Stimulated activated naive CD8-positive, alpha-beta T cell treated with anti-CD3 and anti-CD28 coated beads, Interleukin-15, Interleukin-2, amounts not matched to agents 100 ng/mL and 50 ng/mL, for 24 hours (primary cell): ENCODE results near the gene GSTO2.
A peak's percentile ranks its signal among the peaks of the same experiment; 100 is the strongest.

Source experiments
- H3K27ac Mint-ChIP-seq: one replicate; pipeline ENCODE4 v1.8.0; 2021; ENCODE audit warnings: mild to moderate bottlenecking, mixed read lengths
- H3K27me3 Mint-ChIP-seq: one replicate; pipeline ENCODE4 v1.8.0; 2021; ENCODE audit warnings: mixed read lengths
- H3K36me3 Mint-ChIP-seq: one replicate; pipeline ENCODE4 v1.8.0; 2021; ENCODE audit warnings: low read depth, mixed read lengths
- H3K4me1 Mint-ChIP-seq: one replicate; pipeline ENCODE4 v1.8.0; 2021; ENCODE audit warnings: low read depth, mixed read lengths
- H3K4me3 Mint-ChIP-seq: one replicate; pipeline ENCODE4 v1.8.0; 2021; ENCODE audit warnings: mild to moderate bottlenecking, mixed read lengths
- H3K9me3 Mint-ChIP-seq: one replicate; pipeline ENCODE4 v1.8.0; 2021; ENCODE audit warnings: mixed read lengths

The GSTO2 gene

DNA sequence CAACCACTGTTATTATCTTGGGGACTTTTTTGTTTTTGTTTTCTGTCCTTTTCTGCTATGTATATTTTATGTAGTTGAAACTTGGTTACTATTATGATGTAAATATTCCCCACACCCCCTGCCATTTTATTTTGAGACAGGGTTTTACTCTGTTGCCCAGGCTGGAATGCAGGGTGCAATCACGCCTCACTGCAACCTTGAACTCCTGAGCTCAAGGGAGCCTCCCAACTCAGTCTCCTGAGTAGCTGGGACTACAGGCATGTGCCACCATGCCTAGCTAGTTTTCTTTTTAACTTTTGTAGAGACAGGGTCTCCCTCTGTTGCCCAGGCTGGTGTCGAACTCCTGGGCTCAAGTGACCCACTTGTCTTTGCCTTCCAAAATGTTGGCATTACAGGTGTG, 18.0 kb downstream of the GSTO2 start:
- Mint-ChIP-seq H3K4me3 (no peak overlapping the region), H3K36me3 (no peaks in the 10 kb centered on the region), H3K9me3 (no peaks in the 10 kb centered on the region), H3K4me1 (peaks cover 6% of the 10 kb centered on the region), H3K27ac (no peak overlapping the region), H3K27me3 (peaks cover 18% of the 10 kb centered on the region)

DNA sequence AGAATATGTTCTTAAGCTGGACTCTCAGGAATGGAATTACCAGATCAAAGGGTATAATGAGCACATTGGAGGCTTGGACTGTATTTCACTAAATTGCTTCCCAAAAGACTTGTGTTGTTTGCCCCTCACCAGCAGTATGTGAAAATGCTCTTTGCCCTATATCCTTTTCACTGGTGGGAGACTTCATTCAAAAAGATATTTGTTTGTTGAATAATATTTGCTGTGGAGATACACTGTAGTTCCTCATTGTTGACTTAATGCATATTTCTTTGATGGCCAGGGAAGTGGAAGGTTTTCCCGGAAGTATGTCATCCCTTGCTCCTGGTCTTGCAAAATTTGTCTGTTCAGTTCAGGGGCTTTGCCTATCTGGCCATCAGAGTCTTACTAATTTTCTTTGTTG, 19.4 kb downstream of the GSTO2 start:
- Mint-ChIP-seq H3K9me3 (no peaks in the 10 kb centered on the region), H3K27me3 (peaks cover 18% of the 10 kb centered on the region), H3K4me1 (peaks cover 14% of the 10 kb centered on the region), H3K36me3 (no peaks in the 10 kb centered on the region), H3K4me3 (no peak overlapping the region), H3K27ac (no peak overlapping the region)

DNA sequence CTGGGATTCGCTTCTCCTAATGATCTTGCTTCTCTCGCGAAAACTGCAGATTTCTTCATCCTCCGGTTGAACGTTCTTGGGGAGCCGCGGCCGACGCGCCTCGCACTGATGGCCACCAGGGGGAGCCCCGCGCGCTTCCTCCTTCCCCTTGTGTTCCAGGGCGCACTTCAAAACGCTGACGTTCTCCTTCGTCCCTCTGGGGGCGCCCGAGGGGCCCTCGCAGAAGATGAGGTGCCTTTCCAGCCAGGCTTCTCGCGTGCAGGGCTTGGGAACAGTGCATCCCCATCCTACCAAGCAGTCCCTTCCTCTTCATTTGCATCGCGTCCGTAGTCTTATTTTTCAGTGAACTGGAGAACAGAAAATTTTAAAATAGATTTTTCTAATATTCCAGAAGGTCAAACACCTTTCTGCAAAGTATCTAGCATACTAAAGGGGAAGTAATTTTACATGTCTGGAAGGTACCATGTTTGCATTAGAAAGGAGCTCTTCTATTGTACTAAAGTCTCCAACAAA, 22.5 kb downstream of the GSTO2 start:
- Mint-ChIP-seq H3K9me3 (no peaks in the 10 kb centered on the region), H3K4me1 (peaks cover 14% of the 10 kb centered on the region), H3K4me3 (no peak overlapping the region), H3K27ac (peak overlapping the region; percentile 67), H3K36me3 (no peaks in the 10 kb centered on the region), H3K27me3 (peaks cover 20% of the 10 kb centered on the region)

DNA sequence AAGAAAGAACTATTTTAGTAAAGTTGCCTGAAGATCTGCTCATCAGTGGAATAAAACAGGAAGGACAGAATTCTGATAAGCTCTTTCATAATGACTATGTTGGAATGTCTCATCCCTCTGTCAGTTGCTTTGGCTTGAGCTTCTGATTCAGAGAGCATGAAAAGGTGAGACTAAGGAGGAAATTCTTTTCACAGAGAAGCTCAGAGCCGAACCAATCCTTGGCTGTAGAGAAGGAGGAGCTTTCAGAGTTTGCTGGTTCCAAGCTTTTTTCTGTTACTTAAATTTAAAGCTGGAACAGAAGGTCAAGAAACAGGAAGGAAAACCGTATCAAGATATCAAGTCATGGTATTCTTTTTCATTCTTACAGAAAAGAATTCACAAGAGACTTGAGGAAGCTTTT, 24.0 kb downstream of the GSTO2 start:
- no peak overlapping the region for H3K4me3 Mint-ChIP-seq
- H3K27me3 Mint-ChIP-seq = peaks cover 17% of the 10 kb centered on the region

DNA sequence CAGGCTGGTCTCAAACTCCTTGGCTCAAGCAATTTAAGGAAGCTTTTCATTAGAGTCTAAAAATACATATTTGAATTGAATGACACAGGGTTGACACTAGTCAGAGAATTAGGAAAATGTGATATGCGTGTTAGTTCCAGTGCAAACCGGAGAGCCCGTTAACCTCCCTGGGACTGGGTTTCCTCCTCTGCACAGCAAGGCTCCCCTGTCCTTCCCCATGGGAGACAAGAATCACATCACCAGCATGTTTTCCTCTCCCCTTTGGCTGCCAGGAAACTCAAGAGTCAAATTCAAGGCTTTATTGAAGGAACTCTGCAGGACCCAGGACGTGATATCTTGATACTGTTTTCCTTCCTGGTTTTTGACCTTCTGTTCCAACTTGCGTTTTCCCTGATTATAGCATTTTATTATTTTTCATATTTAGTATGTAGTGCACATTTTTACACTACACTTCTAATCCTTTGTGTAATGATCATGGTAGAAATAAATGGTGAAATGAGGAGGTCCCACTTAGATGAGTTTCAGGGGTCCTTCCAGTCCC, 24.9 kb downstream of the GSTO2 start:
- peaks cover 17% of the 10 kb centered on the region for H3K27me3 Mint-ChIP-seq
- H3K4me1 Mint-ChIP-seq = peaks cover 19% of the 10 kb centered on the region
- no peaks in the 10 kb centered on the region for H3K9me3 Mint-ChIP-seq
- H3K36me3 Mint-ChIP-seq = no peaks in the 10 kb centered on the region
- H3K4me3 Mint-ChIP-seq = no peak overlapping the region
- no peak overlapping the region for H3K27ac Mint-ChIP-seq

More for the DNA sequence above, 24.0 kb downstream of the GSTO2 start:
- peaks cover 19% of the 10 kb centered on the region for H3K4me1 Mint-ChIP-seq
- no peak overlapping the region for H3K27ac Mint-ChIP-seq
- H3K9me3 Mint-ChIP-seq = no peaks in the 10 kb centered on the region
- H3K36me3 Mint-ChIP-seq = no peaks in the 10 kb centered on the region

DNA sequence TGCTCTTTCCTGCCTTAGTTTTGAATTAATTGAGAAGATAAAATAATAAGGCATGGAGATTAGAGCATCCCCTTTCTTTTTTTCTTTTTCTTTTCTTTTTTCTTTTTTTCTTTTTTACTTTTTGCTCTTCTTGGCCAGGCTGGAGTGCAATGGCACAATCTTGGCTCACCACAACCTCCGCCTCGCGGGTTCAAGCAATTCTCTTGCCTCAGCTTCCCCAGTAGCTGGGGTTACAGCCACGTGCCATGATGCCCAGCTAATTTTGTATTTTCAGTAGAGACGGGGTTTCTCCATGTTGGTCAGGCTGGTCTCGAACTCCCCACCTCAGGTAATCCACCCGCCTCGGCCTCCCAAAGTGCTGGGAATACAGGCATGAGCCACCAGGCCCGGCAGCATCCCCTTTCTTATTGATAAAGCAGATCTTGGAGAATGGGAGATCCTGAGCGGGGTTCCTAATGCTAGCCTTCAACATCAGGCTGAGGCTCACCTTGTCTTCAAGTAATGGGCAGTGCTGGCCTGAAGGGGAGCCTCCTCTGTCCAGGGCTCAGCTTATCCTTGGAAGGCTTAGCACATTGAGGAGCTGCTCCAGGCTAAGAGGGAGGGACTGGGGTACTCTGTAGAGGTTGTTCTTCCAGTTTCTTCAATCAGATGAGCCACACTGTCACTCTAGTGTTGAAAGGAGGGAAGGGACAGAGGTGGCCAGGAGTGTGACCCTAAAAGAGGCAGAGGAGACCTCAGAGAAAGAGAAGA, 27.9 kb downstream of the GSTO2 start:
- peaks cover 37% of the 10 kb centered on the region for H3K4me1 Mint-ChIP-seq
- no peak overlapping the region for H3K27ac Mint-ChIP-seq
- H3K4me3 Mint-ChIP-seq = no peak overlapping the region
- H3K27me3 Mint-ChIP-seq = peaks cover 2% of the 10 kb centered on the region
- no peaks in the 10 kb centered on the region for H3K9me3 Mint-ChIP-seq
- H3K36me3 Mint-ChIP-seq = peaks cover 4% of the 10 kb centered on the region

DNA sequence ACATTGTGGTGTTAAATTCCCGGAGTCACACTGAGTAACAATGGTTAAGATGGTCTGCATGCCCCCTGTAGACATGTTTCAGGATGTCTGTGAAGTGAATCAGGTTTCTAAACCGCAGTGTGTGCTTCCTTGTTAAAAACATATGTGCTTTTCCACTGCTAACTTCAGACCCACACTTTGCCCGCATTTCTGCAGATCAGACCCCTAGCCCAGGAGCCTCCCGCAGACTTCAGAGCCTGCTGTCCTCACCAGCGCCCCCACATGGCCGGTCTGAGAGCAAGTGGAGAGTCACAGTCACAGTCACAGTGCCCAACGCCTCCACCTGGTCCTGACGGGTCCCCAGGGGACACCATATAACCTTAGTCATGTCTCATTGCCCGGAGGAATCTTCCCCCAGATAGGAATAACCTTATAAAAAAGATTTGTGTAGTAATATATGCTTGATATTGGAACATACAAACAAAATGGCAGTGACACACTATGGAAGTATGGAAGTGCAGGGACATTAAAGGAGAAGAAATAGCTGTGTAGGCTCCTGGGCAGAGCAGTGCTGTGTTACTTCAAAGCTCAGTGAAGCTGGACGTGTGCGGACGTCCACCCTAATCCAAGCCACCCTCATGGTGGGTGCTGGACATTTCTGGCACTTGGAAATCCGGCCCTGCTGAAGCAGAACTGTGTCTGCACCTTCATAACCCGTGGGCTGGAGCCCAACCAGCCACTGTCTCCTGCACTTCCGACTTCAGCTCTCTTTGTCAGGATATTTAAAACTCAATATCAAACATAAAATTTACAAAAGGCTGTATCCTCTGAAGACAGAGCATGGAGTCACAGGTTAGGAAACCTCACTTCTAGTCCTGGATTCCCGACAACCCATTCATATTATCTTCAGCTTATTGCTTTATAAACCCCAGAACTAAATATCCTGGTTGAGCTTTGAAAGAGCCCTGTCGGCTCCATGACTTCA, 29.0 kb downstream of the GSTO2 start:
- Mint-ChIP-seq H3K4me1 (peaks cover 40% of the 10 kb centered on the region), H3K4me3 (no peak overlapping the region), H3K27ac (no peak overlapping the region), H3K27me3 (peaks cover 2% of the 10 kb centered on the region), H3K9me3 (no peaks in the 10 kb centered on the region), H3K36me3 (peaks cover 8% of the 10 kb centered on the region)

DNA sequence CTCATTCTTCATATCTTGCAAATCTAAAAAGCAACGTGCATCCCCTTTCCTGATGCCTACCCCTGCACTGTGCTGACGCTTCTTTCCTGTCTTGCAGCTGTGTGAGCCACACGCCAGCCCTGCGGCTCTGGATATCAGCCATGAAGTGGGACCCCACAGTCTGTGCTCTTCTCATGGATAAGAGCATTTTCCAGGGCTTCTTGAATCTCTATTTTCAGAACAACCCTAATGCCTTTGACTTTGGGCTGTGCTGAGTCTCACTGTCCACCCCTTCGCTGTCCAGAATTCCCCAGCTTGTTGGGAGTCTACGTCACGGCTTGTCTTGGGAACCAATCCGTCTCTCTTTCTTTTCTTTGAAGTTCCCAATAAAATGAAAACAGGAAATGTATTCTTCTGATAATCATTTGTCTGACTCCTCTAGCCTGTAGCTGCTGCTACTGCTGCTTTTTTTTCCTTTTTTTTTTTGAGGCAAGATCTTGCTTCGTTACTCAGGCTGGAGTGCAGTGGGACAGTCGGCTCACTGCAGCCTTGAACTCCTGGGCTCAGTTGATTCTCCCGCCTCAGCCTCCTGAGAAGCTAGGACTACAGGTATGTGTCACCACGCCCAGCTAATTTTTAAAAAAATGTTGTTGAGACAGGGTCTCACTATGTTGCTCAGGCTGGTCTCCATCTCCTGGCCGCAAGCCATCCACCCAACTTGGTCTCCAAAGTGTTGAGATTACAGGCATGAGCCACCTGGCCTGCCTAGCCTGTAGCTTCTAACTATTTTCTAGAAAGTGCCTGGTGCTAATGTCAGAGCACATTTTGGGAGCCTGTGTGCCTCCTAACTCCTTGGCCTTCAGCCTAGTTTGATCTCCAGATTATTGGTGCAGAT, 30.3 kb downstream of the GSTO2 start:
- H3K9me3 Mint-ChIP-seq = peaks cover 8% of the 10 kb centered on the region
- H3K27me3 Mint-ChIP-seq = peaks cover 2% of the 10 kb centered on the region
- peaks cover 50% of the 10 kb centered on the region for H3K4me1 Mint-ChIP-seq
- H3K27ac Mint-ChIP-seq = peak overlapping the region; percentile 59
- no peak overlapping the region for H3K4me3 Mint-ChIP-seq
- H3K36me3 Mint-ChIP-seq = peaks cover 13% of the 10 kb centered on the region

DNA sequence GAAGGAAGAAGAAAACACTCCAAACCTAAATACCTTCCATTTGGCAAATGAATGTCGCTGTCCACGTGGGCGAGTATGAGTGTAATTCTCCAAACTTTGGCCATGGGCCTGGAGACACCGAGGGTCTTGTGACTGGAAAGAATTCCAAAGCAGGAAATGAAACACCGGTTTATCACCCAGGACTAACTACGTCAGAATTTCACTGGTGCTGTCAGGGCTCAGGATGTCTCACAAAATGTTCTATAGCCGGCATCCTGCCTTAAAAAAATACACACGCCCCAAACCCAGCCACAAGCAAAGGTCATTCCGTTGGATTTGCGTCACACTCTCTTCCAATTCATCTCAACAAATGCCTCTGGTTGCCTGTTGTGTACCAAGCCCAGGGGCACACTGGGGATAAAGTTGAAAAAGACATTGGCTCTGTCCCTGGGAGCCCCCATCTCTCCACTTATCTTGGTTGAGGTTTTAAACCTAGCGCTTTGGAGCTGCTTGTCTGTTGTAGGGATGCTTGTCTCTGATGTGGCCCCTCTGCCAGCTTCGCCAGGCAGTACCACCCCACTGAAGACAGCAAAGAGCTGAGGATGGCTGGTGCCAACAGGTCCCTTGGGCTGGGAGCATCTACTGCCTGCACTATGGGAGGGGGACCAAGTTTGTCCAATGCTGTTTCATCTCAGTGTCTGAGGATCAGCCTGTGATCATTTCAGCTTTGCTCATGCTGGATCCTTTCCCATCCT, 31.2 kb downstream of the GSTO2 start:
- Mint-ChIP-seq H3K27me3 (no peaks in the 10 kb centered on the region), H3K9me3 (peaks cover 8% of the 10 kb centered on the region), H3K4me3 (no peak overlapping the region), H3K27ac (peak overlapping the region; percentile 59), H3K4me1 (peaks cover 56% of the 10 kb centered on the region), H3K36me3 (peaks cover 13% of the 10 kb centered on the region)

DNA sequence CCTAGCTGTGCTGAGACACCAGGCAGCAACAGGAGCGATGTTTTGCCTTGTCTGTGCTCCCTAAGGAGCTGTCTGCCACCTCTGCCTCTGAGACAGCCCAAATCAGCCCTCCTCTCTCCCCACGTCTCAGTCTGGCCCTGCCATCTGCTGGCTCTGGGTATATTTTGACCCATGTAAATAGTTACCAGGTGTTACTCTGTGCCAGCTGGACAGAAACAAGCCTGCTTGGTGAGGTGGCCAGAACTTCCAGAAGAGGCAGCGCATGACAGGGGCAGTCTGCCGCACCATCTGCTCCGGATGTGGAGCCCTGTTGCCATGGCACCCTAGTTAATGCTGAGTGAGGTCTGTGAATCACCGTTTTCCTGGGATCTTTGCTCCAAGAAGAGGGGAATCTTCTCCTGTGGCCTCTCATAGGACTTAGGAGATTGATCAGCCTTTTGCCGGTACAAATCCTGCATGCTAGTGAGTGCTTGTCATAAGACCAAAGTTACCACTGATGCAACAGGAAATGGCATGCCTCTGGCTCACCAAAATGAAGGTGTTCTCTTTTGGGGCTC, 31.8 kb downstream of the GSTO2 start:
- H3K4me3 Mint-ChIP-seq = peak overlapping the region; percentile 31
- peak overlapping the region; percentile 59 for H3K27ac Mint-ChIP-seq
- H3K36me3 Mint-ChIP-seq = peaks cover 13% of the 10 kb centered on the region
- peaks cover 8% of the 10 kb centered on the region for H3K9me3 Mint-ChIP-seq
- peaks cover 61% of the 10 kb centered on the region for H3K4me1 Mint-ChIP-seq
- no peaks in the 10 kb centered on the region for H3K27me3 Mint-ChIP-seq

DNA sequence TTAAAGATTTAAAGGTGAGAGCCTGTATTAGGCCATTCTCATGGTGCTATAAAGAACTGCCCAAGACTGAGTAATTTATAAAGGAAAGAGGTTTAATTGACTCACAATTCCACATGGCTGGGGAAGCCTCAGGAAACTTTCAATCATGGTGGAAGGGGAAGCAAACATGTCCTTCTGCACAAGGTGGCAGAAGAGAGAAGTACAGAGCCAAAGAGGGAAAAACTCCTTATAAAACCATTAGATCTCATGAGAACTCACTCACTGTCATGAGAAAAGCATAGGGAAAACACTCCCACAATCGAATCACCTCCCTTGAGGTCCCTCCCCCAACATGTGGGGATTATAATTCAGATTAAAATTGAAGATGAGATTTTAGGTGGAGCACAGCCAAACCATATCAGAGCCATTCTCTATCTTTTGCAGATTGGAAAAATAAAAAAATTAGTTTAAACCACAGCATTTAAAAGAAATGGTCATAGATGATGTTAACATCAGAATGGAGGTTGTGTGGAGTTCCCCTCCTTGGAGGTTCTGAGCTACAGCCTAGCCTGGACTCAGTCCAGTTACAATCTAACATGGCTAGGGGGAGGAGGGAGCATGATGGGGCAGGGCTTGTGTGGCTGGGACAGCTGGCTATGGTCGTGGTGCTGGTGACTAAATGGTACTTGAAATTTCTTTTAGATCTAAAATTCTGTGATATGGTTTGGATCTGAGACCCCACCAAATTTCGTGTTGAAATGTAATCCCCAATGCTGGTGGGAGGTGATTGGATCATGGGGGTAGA, 33.1 kb downstream of the GSTO2 start:
- Mint-ChIP-seq H3K27ac (peak overlapping the region; percentile 62), H3K27me3 (no peaks in the 10 kb centered on the region), H3K36me3 (peaks cover 13% of the 10 kb centered on the region), H3K4me1 (peaks cover 74% of the 10 kb centered on the region), H3K9me3 (peaks cover 8% of the 10 kb centered on the region), H3K4me3 (no peak overlapping the region)

DNA sequence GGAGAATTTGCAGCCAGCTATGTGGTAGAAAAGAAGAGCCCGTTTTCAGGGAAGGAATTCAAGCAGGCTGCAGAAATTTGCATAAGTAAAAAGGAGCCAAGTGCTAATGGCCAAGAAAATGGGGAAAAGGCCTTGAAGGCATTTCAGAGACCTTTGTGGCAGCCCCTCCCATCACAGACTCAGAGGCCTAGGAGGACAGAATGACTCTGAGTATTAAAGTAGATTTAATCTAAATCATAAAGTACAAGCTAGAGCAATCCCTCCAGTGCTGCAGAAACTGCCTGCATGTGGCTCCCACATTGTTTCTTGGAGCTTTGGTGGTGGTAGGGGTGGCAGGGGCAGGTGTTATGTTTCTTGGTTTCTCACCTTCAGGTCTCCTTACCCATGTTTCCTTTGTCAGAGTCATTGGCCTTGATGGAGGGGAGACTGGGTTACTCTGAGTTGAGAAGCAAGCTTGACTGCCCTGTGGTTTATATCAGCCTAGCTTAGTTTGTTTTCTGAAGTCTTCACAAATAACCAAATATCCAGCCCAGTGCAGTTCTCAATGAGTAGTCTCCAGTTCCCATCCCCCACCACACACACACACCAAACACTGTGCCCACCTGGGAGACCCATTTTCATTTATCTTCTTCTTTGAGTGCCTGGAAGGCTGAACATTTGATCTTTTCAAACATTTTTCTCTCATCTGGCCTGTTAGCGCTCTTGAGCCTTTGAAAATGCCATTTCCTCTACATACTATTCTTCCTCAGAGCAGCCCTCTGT, 34.8 kb downstream of the GSTO2 start:
- Mint-ChIP-seq H3K9me3 (peaks cover 8% of the 10 kb centered on the region), H3K36me3 (peaks cover 13% of the 10 kb centered on the region), H3K27me3 (no peaks in the 10 kb centered on the region), H3K4me1 (peaks cover 85% of the 10 kb centered on the region), H3K4me3 (no peak overlapping the region), H3K27ac (no peak overlapping the region)
